ENCODE results near the gene ITGA11. TPM values are rescaled to one million over a fixed set of nuclear protein-coding genes. Genes with fewer than 3 reads are reported as not detected.

Gene ITGA11
- total and polyA plus RNA-seq, 2 donors (not counting 1 experiment from before 2014, with no cell fraction given): not detected

DNA sequence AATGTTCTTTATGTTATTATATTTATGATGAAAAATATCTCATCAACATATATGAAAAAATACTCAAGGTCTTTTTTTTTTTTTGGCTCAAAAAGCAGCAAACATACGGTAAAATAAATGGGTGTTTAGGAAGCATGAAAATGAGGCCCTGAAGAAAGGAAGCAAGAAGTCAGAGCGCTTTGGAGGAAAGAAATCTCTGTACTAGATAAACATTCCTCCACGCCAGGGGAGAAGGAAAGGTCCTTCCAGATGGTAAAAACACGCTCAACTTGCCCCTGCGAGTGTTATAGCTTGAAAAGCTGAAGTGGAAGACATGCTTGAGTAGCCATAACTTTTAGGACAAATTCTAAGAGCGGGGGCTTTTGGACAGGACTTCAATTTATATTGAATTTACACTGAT lies 101.5 kb downstream of the ITGA11 start:
- Mint-ChIP-seq H3K27ac (no peak overlapping the region), H3K4me3 (no peak overlapping the region), H3K4me1 (no peaks in the 10 kb centered on the region), H3K27me3 (peaks cover 34% of the 10 kb centered on the region), H3K9me3 (ENCODE audit: insufficient read depth) (no peaks in the 10 kb centered on the region)
- Histone ChIP-seq H3K9me3 (ENCODE audit: control extremely low read depth in 1 of 3, control insufficient read depth in 2 of 3, insufficient read depth in 1 of 3, low read length in 2 of 3) (no peaks in the 10 kb centered on the region), H3K79me2 (ENCODE audit: control insufficient read depth, insufficient read depth, low read length) (no peaks in the 10 kb centered on the region), H3K4me1 (ENCODE audit: control insufficient read depth in 2 of 2, insufficient read depth in 2 of 2, low read length in 2 of 2) (no peaks in the 10 kb centered on the region), H3K9ac (ENCODE audit: low read length) (no peak overlapping the region), H3K27ac (ENCODE audit: low read length in 2 of 2) (no peak overlapping the region), H2AFZ (ENCODE audit: insufficient read depth, low read depth, low read length, poor library complexity, severe bottlenecking) (no peak overlapping the region), H3K27me3 (replicated peaks in 1 of 4; ENCODE audit: control extremely low read depth in 1 of 4, control insufficient read depth in 3 of 4, insufficient read depth in 4 of 4, low read length in 3 of 4) (peaks cover 0 to 14% (median 1%) of the 10 kb centered on the region in 4 experiments), H4K20me1 (ENCODE audit: control insufficient read depth, insufficient read depth, low read length, poor library complexity, severe bottlenecking) (no peaks in the 10 kb centered on the region), H3K36me3 (replicated peaks in 1 of 2; ENCODE audit: control extremely low read depth in 1 of 2, control insufficient read depth in 1 of 2, extremely low read depth in 1 of 2, insufficient read depth in 2 of 2, low read length in 1 of 2) (no peaks in the 10 kb centered on the region), H3K4me3 (ENCODE audit: control extremely low read depth in 1 of 5, extremely low read depth in 1 of 5, insufficient read depth in 1 of 5, low read depth in 2 of 5, low read length in 4 of 5) (no peak overlapping the region), H3K4me2 (replicated peaks; ENCODE audit: low read depth, low read length, poor library complexity, severe bottlenecking) (no peak overlapping the region)
- no peak for ATAC-seq (ENCODE audit: low read depth)
- ChIA-PET CTCF (no interaction called here), POLR2A (interaction anchor here (1.0 kb wide), 1 partner anchor 53 kb away, joined by 4 read pairs; the partner anchor contains the start of gene FEM1B)
- DNase-seq: no peak
- WGBS (ENCODE audit: insufficient coverage): 92% methylated on average over 2 of the region's 6 CpGs
- intact Hi-C loops (cut with micrococcal nuclease): no loop called here
- TF ChIP-seq EZH2 (IDR thresholded peaks at IDR 0.05; ENCODE audit: borderline replicate concordance, insufficient read depth, low read depth, low read length, poor library complexity, severe bottlenecking): no peak
- no peak for TF ChIP-seq CTCF (IDR thresholded peaks at IDR 0.05)

GRCh38 chr15:68328964-68329363 lies 103.0 kb downstream of the ITGA11 start:
- TF ChIP-seq CTCF (IDR thresholded peaks at IDR 0.05) (no peak), EZH2 (IDR thresholded peaks at IDR 0.05; ENCODE audit: borderline replicate concordance, insufficient read depth, low read depth, low read length, poor library complexity, severe bottlenecking) (no peak)
- no peak overlapping the region for H2AFZ ChIP-seq (ENCODE audit: insufficient read depth, low read depth, low read length, poor library complexity, severe bottlenecking)
- H3K27me3 Mint-ChIP-seq: peaks cover 32% of the 10 kb centered on the region
- ChIA-PET POLR2A (no interaction called here), CTCF (no interaction called here)
- no peak for ATAC-seq (ENCODE audit: low read depth)
- no peaks in the 10 kb centered on the region for H3K9me3 Mint-ChIP-seq (ENCODE audit: insufficient read depth)
- H4K20me1 ChIP-seq (ENCODE audit: control insufficient read depth, insufficient read depth, low read length, poor library complexity, severe bottlenecking): no peaks in the 10 kb centered on the region
- no peak overlapping the region for H3K27ac ChIP-seq (ENCODE audit: low read length in 2 of 2)
- intact Hi-C loops (cut with micrococcal nuclease): no loop called here
- no peak overlapping the region for H3K27ac Mint-ChIP-seq
- no peak overlapping the region for H3K9ac ChIP-seq (ENCODE audit: low read length)
- no peaks in the 10 kb centered on the region for H3K9me3 ChIP-seq (ENCODE audit: control extremely low read depth in 1 of 3, control insufficient read depth in 2 of 3, insufficient read depth in 1 of 3, low read length in 2 of 3)
- H3K4me1 ChIP-seq (ENCODE audit: control insufficient read depth in 2 of 2, insufficient read depth in 2 of 2, low read length in 2 of 2): no peaks in the 10 kb centered on the region
- H3K36me3 ChIP-seq (replicated peaks in 1 of 2; ENCODE audit: control extremely low read depth in 1 of 2, control insufficient read depth in 1 of 2, extremely low read depth in 1 of 2, insufficient read depth in 2 of 2, low read length in 1 of 2): no peaks in the 10 kb centered on the region
- WGBS (ENCODE audit: insufficient coverage): 95% methylated on average over 2 of the region's 3 CpGs
- H3K4me1 Mint-ChIP-seq: no peaks in the 10 kb centered on the region
- no peaks in the 10 kb centered on the region for H3K79me2 ChIP-seq (ENCODE audit: control insufficient read depth, insufficient read depth, low read length)
- H3K27me3 ChIP-seq (replicated peaks in 1 of 4; ENCODE audit: control extremely low read depth in 1 of 4, control insufficient read depth in 3 of 4, insufficient read depth in 4 of 4, low read length in 3 of 4): peaks cover 0 to 10% (median 1%) of the 10 kb centered on the region in 4 experiments
- no peak overlapping the region for H3K4me2 ChIP-seq (replicated peaks; ENCODE audit: low read depth, low read length, poor library complexity, severe bottlenecking)
- no peak overlapping the region for H3K4me3 Mint-ChIP-seq
- no peak overlapping the region for H3K4me3 ChIP-seq (ENCODE audit: control extremely low read depth in 1 of 5, extremely low read depth in 1 of 5, insufficient read depth in 1 of 5, low read depth in 2 of 5, low read length in 4 of 5)
- DNase-seq: no peak
